Activated B cell treated with CpG ODN at 0.5 μM for 24 hours (primary cell): Measurements from ENCODE around the gene TIMM10B. TPM values are rescaled to one million over a fixed set of nuclear protein-coding genes. Genes with fewer than 3 reads are reported as not detected.

Experiments
- ATAC-seq: fragments of 200-7000 bp; cut with Tn5 transposase; one replicate; pipeline ENCODE4 v1.10.0; 2021; ENCODE audit warnings: low read depth, mild to moderate bottlenecking, moderate library complexity
- CTCF ChIA-PET: fragments of 350-600 bp; sonication (Branson Sonifier 250); formaldehyde crosslinking; loops from one replicate; lab custom pipeline; 2021; ENCODE audit warnings: antibody characterized with exemption; lab: Charles Lee
- POLR2A ChIA-PET: fragments of 350-600 bp; sonication (Branson Sonifier 250); formaldehyde crosslinking; loops from one replicate; lab custom pipeline; 2021; ENCODE audit warnings: antibody characterized with exemption; lab: Charles Lee
- DNase-seq: peaks from one replicate; pipeline ENCODE4 v3.0.0; 2022
- H3K27ac Mint-ChIP-seq: one replicate; pipeline ENCODE4 v1.8.0; 2020; ENCODE audit warnings: mixed read lengths
- H3K27me3 Mint-ChIP-seq: one replicate; pipeline ENCODE4 v1.8.0; 2021; ENCODE audit warnings: mixed read lengths
- H3K36me3 Mint-ChIP-seq: one replicate; pipeline ENCODE4 v1.8.0; 2021; ENCODE audit warnings: low read depth, mixed read lengths
- H3K4me1 Mint-ChIP-seq: one replicate; pipeline ENCODE4 v1.8.0; 2021; ENCODE audit warnings: mixed read lengths
- H3K4me3 Mint-ChIP-seq: one replicate; pipeline ENCODE4 v1.8.0; 2020; ENCODE audit warnings: mild to moderate bottlenecking, mixed read lengths
- H3K9me3 Mint-ChIP-seq: one replicate; pipeline ENCODE4 v1.8.0; 2020; ENCODE audit warnings: mixed read lengths
- CTCF ChIP-seq: fragments of 200-600 bp; IDR thresholded peaks from one replicate; pipeline ENCODE4 v1.8.0; 2022; ENCODE audit warnings: antibody characterized with exemption, mild to moderate bottlenecking
- intact Hi-C: fragments of 100-400 bp; cut with micrococcal nuclease; formaldehyde crosslinking; loops from one replicate; pipeline ENCODE4 v1.15.1; 2024
- total RNA-seq: library from RNA; stranded (reverse); gene quantifications from 2 replicates; pipeline ENCODE4 v1.2.3, GENCODE V29; 2022

The TIMM10B gene
- total RNA-seq, 1 donor from 2014 or later, result 60.0 TPM

GRCh38 chr11:6474413-6474792 lies 6.9 kb upstream of the TIMM10B start:
- Mint-ChIP-seq H3K27me3 (no peaks in the 10 kb centered on the region), H3K9me3 (no peaks in the 10 kb centered on the region), H3K4me3 (peak overlapping the region; percentile 86), H3K4me1 (peaks cover 20% of the 10 kb centered on the region), H3K36me3 (peaks cover 25% of the 10 kb centered on the region), H3K27ac (peak overlapping the region; percentile 77)
- intact Hi-C loops, result loop anchor here (1.0 to 10.0 kb wide), 3 partner anchors 84 to 1038 kb away; partner anchors contain the start of genes PPFIBP2, SMPD1 and TRIM34
- POLR2A ChIA-PET, result interaction anchor here (1.0 to 2.1 kb wide), 3 partner anchors 56 to 137 kb away, joined by 3 to 10 read pairs (median 4); partner anchors contain the start of genes APBB1, SMPD1 and TAF10
- CTCF ChIA-PET, result interaction anchor here (1.2 kb wide), 2 partner anchors 31 to 95 kb away, joined by 3 to 5 read pairs; no protein-coding TSS in a partner anchor
- DNase-seq, result no peak
- TF ChIP-seq CTCF, result no peak
- ATAC-seq, result no peak

GRCh38 chr11:6474806-6475500 lies 6.3 kb upstream of the TIMM10B start:
- intact Hi-C loops, result loop anchor here (1.0 to 10.0 kb wide), 3 partner anchors 85 to 1037 kb away; partner anchors contain the start of genes PPFIBP2, SMPD1 and TRIM34
- no peaks in the 10 kb centered on the region for H3K9me3 Mint-ChIP-seq
- peak overlapping the region; percentile 77 for H3K27ac Mint-ChIP-seq
- POLR2A ChIA-PET, result interaction anchor here (0.6 to 1.0 kb wide), 2 partner anchors 96 to 220 kb away, joined by 3 read pairs; no protein-coding TSS in a partner anchor
- peaks cover 25% of the 10 kb centered on the region for H3K36me3 Mint-ChIP-seq
- CTCF ChIA-PET, result interaction anchor here (1.2 kb wide), 2 partner anchors 31 to 96 kb away, joined by 3 to 5 read pairs; no protein-coding TSS in a partner anchor
- H3K4me1 Mint-ChIP-seq, result peaks cover 25% of the 10 kb centered on the region
- DNase-seq, result no peak
- H3K4me3 Mint-ChIP-seq, result peak overlapping the region; percentile 86
- H3K27me3 Mint-ChIP-seq, result no peaks in the 10 kb centered on the region
- no peak for TF ChIP-seq CTCF
- ATAC-seq, result no peak

- Mint-ChIP-seq H3K27ac (no peak overlapping the region), H3K4me1 (peaks cover 35% of the 10 kb centered on the region), H3K36me3 (peaks cover 28% of the 10 kb centered on the region), H3K27me3 (no peaks in the 10 kb centered on the region), H3K4me3 (no peak overlapping the region), H3K9me3 (no peaks in the 10 kb centered on the region)
- POLR2A ChIA-PET, result interaction anchor here (1.0 kb wide), 1 partner anchor 97 kb away, joined by 3 read pairs; no protein-coding TSS in a partner anchor
- ATAC-seq (no peak), DNase-seq (no peak)
- CTCF ChIA-PET, result no interaction called here
- intact Hi-C loops, result loop anchor here (10.0 kb wide), 1 partner anchor 851 kb away; the partner anchor contains the start of gene TRIM34
- no peak for TF ChIP-seq CTCF
These were observed 5.4 kb upstream of the TIMM10B start for GRCh38 chr11:6475936-6476335.

GRCh38 chr11:6476571-6476970 lies 4.7 kb upstream of the TIMM10B start:
- ATAC-seq, result no peak
- peak overlapping the region; percentile 10 for H3K27ac Mint-ChIP-seq
- ChIA-PET POLR2A (no interaction called here), CTCF (no interaction called here)
- no peak overlapping the region for H3K4me3 Mint-ChIP-seq
- no peaks in the 10 kb centered on the region for H3K9me3 Mint-ChIP-seq
- H3K27me3 Mint-ChIP-seq, result no peaks in the 10 kb centered on the region
- TF ChIP-seq CTCF, result no peak
- intact Hi-C loops, result loop anchor here (10.0 kb wide), 1 partner anchor 852 kb away; the partner anchor contains the start of gene TRIM34
- no peak for DNase-seq
- peaks cover 39% of the 10 kb centered on the region for H3K4me1 Mint-ChIP-seq
- H3K36me3 Mint-ChIP-seq, result peaks cover 33% of the 10 kb centered on the region

- H3K27me3 Mint-ChIP-seq, result no peaks in the 10 kb centered on the region
- no peak for DNase-seq
- ChIA-PET CTCF (no interaction called here), POLR2A (interaction anchor here (1.0 to 1.3 kb wide), 2 partner anchors 90 to 92 kb away, joined by 4 to 14 read pairs; partner anchors contain the start of gene SMPD1)
- H3K9me3 Mint-ChIP-seq, result no peaks in the 10 kb centered on the region
- no peak for TF ChIP-seq CTCF
- H3K36me3 Mint-ChIP-seq, result peaks cover 47% of the 10 kb centered on the region
- ATAC-seq, result no peak
- peak overlapping the region; percentile 95 for H3K4me3 Mint-ChIP-seq
- intact Hi-C loops, result loop anchor here (2.0 to 5.0 kb wide), 2 partner anchors 266 to 1873 kb away; partner anchors contain the start of gene TRIM68
- peaks cover 42% of the 10 kb centered on the region for H3K4me1 Mint-ChIP-seq
- H3K27ac Mint-ChIP-seq, result peak overlapping the region; percentile 97
These were observed 894 bp upstream of the TIMM10B start for GRCh38 chr11:6480299-6480914.
